GM12878 (cell line): ENCODE data around the gene CD96. TPM values are rescaled to one million over a fixed set of nuclear protein-coding genes. Genes with fewer than 3 reads are reported as not detected.

Experiments
- BRCA1 ChIP-seq: IDR thresholded peaks from 2 replicates; pipeline ENCODE4 v1.6.1; 2011; ENCODE audit warnings: low read depth, low read length, improper control_type of control experiment
- FOXM1 ChIP-seq: IDR thresholded peaks from 2 replicates; pipeline ENCODE4 v1.6.1; 2012; ENCODE audit warnings: low read depth, mild to moderate bottlenecking, inconsistent platforms, low read length, moderate library complexity
- NR2C2 ChIP-seq: IDR thresholded peaks from 2 replicates; pipeline ENCODE4 v1.6.1; 2011; ENCODE audit warnings: borderline replicate concordance, low read depth; ENCODE audit not compliant: control insufficient read depth, insufficient read length
- PAX8 ChIP-seq: fragments of 450-650 bp; IDR thresholded peaks from 2 replicates; pipeline ENCODE4 v1.6.1; 2017; ENCODE audit warnings: mild to moderate bottlenecking, moderate library complexity
- SPI1 ChIP-seq: IDR thresholded peaks from 2 replicates; pipeline ENCODE4 v1.6.1; 2011; ENCODE audit warnings: low read depth, mild to moderate bottlenecking, low read length, moderate library complexity, borderline replicate concordance; ENCODE audit not compliant: insufficient read depth
- ZNF24 ChIP-seq: fragments of 450-650 bp; IDR thresholded peaks from 2 replicates; pipeline ENCODE4 v1.6.1; 2017; ENCODE audit warnings: antibody characterized with exemption, mild to moderate bottlenecking
- polyA plus RNA-seq, 11 experiments: library from polyadenylated mRNA; depleted of rRNA in 4 of 11; unstranded in 6 of 11; stranded (reverse) in 5 of 11; fragments of >200 nt; fragmentation: Nextera tagmentation in 4 of 11; fragmentation: Illumina TruSeq in 1 of 11; extraction: Ambion mirVana in 4 of 11; extraction: Trizol in 1 of 11; gene quantifications; 1 replicate in 1 of 11; 2 replicates in 10 of 11; pipeline versions ENCODE4 v1.2.1 to v1.2.3, GENCODE V29; 2011 to 2016; ENCODE audit warnings: inconsistent platforms in 2 of 11, missing spikeins in 2 of 11, low read depth in 1 of 11
- total RNA-seq, 4 experiments: library from RNA; depleted of rRNA in 3 of 4; stranded (reverse); fragments of >200 nt in 3 of 4; fragmentation: Illumina TruSeq in 1 of 4; extraction: Trizol in 1 of 4; gene quantifications; 2 replicates each; pipeline versions ENCODE4 v1.2.1 to v1.2.3, GENCODE V29; 2013 to 2021
- TF ChIP-seq, protein P1 (sequence below): fragments of 450-650 bp; IDR thresholded peaks from 2 replicates; pipeline ENCODE4 v1.6.1; 2016; ENCODE audit warnings: mild to moderate bottlenecking, moderate library complexity, borderline replicate concordance
- TF ChIP-seq, protein P2 (sequence below): fragments of 450-650 bp; formaldehyde crosslinking; IDR thresholded peaks from 2 replicates; pipeline ENCODE4 v1.4.0; 2020; ENCODE audit warnings: mild to moderate bottlenecking, moderate library complexity
- TF ChIP-seq, protein P3 (sequence below): fragments of 450-650 bp; formaldehyde crosslinking; IDR thresholded peaks from 2 replicates; pipeline ENCODE4 v1.5.0; 2022; ENCODE audit warnings: mild to moderate bottlenecking, missing genetic modification characterization
- TF ChIP-seq, protein P4 (sequence below): fragments of 450-650 bp; IDR thresholded peaks from 2 replicates; pipeline ENCODE4 v1.6.1; 2018; ENCODE audit warnings: mild to moderate bottlenecking, low read depth, moderate library complexity; ENCODE audit not compliant: partially characterized antibody

CD96 gene
- total and polyA plus RNA-seq, 10 of the 15 experiments (the other 5 are each of a cell fraction or from before 2014, with no cell fraction given) = 0.13 to 10.1 (median 0.47) TPM

DNA sequence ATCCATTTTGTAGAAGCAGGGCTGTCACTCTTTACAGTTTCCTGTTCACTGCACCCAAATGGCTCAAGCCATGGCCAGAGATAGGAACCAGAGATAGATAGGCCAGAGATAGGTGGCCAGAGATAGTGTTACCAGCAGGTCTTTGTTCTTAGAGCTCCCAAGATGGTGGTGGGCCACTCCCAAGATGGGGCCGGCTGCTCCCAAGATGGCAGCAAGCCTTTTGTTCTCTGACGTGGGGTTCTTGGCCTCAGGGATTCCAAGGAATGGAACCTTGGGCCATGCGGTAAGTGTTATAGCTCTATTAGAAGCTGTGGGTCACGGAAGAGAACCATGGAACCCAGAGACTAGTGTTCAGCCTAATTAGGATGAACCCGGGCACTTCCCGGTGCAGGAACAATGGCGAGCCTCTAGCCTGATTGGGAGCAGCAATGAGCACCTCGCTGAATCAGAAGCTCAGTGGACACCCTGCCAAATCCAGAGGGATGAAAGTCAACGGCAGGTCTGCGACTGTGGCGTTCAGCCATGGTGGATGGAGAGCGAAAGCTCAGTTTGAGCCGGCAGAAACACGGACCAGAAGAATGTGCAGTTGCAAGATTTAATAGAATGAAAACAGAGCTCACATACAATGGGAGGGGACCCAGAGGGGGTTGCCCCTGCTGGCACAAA, 45.0 kb upstream of the CD96 start (continued):
- TF ChIP-seq BRCA1 (no peak), ZNF24 (no peak), PAX8 (no peak), SPI1 (no peak), NR2C2 (no peak), FOXM1 (no peak)
- TF ChIP-seq, protein P1, sequence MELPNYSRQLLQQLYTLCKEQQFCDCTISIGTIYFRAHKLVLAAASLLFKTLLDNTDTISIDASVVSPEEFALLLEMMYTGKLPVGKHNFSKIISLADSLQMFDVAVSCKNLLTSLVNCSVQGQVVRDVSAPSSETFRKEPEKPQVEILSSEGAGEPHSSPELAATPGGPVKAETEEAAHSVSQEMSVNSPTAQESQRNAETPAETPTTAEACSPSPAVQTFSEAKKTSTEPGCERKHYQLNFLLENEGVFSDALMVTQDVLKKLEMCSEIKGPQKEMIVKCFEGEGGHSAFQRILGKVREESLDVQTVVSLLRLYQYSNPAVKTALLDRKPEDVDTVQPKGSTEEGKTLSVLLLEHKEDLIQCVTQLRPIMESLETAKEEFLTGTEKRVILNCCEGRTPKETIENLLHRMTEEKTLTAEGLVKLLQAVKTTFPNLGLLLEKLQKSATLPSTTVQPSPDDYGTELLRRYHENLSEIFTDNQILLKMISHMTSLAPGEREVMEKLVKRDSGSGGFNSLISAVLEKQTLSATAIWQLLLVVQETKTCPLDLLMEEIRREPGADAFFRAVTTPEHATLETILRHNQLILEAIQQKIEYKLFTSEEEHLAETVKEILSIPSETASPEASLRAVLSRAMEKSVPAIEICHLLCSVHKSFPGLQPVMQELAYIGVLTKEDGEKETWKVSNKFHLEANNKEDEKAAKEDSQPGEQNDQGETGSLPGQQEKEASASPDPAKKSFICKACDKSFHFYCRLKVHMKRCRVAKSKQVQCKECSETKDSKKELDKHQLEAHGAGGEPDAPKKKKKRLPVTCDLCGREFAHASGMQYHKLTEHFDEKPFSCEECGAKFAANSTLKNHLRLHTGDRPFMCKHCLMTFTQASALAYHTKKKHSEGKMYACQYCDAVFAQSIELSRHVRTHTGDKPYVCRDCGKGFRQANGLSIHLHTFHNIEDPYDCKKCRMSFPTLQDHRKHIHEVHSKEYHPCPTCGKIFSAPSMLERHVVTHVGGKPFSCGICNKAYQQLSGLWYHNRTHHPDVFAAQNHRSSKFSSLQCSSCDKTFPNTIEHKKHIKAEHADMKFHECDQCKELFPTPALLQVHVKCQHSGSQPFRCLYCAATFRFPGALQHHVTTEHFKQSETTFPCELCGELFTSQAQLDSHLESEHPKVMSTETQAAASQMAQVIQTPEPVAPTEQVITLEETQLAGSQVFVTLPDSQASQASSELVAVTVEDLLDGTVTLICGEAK = no peak
- TF ChIP-seq, protein P2, sequence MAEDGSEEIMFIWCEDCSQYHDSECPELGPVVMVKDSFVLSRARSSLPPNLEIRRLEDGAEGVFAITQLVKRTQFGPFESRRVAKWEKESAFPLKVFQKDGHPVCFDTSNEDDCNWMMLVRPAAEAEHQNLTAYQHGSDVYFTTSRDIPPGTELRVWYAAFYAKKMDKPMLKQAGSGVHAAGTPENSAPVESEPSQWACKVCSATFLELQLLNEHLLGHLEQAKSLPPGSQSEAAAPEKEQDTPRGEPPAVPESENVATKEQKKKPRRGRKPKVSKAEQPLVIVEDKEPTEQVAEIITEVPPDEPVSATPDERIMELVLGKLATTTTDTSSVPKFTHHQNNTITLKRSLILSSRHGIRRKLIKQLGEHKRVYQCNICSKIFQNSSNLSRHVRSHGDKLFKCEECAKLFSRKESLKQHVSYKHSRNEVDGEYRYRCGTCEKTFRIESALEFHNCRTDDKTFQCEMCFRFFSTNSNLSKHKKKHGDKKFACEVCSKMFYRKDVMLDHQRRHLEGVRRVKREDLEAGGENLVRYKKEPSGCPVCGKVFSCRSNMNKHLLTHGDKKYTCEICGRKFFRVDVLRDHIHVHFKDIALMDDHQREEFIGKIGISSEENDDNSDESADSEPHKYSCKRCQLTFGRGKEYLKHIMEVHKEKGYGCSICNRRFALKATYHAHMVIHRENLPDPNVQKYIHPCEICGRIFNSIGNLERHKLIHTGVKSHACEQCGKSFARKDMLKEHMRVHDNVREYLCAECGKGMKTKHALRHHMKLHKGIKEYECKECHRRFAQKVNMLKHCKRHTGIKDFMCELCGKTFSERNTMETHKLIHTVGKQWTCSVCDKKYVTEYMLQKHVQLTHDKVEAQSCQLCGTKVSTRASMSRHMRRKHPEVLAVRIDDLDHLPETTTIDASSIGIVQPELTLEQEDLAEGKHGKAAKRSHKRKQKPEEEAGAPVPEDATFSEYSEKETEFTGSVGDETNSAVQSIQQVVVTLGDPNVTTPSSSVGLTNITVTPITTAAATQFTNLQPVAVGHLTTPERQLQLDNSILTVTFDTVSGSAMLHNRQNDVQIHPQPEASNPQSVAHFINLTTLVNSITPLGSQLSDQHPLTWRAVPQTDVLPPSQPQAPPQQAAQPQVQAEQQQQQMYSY (CRISPR knock-in tag) = no peak
- TF ChIP-seq, protein P3, sequence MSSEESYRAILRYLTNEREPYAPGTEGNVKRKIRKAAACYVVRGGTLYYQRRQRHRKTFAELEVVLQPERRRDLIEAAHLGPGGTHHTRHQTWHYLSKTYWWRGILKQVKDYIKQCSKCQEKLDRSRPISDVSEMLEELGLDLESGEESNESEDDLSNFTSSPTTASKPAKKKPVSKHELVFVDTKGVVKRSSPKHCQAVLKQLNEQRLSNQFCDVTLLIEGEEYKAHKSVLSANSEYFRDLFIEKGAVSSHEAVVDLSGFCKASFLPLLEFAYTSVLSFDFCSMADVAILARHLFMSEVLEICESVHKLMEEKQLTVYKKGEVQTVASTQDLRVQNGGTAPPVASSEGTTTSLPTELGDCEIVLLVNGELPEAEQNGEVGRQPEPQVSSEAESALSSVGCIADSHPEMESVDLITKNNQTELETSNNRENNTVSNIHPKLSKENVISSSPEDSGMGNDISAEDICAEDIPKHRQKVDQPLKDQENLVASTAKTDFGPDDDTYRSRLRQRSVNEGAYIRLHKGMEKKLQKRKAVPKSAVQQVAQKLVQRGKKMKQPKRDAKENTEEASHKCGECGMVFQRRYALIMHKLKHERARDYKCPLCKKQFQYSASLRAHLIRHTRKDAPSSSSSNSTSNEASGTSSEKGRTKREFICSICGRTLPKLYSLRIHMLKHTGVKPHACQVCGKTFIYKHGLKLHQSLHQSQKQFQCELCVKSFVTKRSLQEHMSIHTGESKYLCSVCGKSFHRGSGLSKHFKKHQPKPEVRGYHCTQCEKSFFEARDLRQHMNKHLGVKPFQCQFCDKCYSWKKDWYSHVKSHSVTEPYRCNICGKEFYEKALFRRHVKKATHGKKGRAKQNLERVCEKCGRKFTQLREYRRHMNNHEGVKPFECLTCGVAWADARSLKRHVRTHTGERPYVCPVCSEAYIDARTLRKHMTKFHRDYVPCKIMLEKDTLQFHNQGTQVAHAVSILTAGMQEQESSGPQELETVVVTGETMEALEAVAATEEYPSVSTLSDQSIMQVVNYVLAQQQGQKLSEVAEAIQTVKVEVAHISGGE (CRISPR knock-in tag) = no peak
- TF ChIP-seq, protein P4, sequence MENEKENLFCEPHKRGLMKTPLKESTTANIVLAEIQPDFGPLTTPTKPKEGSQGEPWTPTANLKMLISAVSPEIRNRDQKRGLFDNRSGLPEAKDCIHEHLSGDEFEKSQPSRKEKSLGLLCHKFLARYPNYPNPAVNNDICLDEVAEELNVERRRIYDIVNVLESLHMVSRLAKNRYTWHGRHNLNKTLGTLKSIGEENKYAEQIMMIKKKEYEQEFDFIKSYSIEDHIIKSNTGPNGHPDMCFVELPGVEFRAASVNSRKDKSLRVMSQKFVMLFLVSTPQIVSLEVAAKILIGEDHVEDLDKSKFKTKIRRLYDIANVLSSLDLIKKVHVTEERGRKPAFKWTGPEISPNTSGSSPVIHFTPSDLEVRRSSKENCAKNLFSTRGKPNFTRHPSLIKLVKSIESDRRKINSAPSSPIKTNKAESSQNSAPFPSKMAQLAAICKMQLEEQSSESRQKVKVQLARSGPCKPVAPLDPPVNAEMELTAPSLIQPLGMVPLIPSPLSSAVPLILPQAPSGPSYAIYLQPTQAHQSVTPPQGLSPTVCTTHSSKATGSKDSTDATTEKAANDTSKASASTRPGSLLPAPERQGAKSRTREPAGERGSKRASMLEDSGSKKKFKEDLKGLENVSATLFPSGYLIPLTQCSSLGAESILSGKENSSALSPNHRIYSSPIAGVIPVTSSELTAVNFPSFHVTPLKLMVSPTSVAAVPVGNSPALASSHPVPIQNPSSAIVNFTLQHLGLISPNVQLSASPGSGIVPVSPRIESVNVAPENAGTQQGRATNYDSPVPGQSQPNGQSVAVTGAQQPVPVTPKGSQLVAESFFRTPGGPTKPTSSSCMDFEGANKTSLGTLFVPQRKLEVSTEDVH = no peak
